ENCODE measurements around the gene RNU11.
"Not testable (repeated sequence)": the region's sequence is repeated elsewhere in the genome, so short reads cannot be mapped to it uniquely, and the experiment has no call there.

Gene RNU11

GRCh38 chr1:28648474-28649198 is at the start of gene RNU11:
RNU11 (plus strand) TSS chr1:28648600.
- peak; percentile 62 to 96 for DNase-seq

- DNase-seq, result no peak
These were observed 46.7 kb upstream of the RNU11 start for GRCh38 chr1:28601696-28602095.

- peak; percentile 48 to 88 for DNase-seq
These were observed 45.6 kb upstream of the RNU11 start for GRCh38 chr1:28602536-28603439.

GRCh38 chr1:28604411-28604810 is 44.0 kb upstream of the RNU11 start:
- DNase-seq, result no peak

GRCh38 chr1:28604962-28605361 is 43.4 kb upstream of the RNU11 start:
- DNase-seq, result no peak

- no peak for DNase-seq
These were observed 41.6 kb upstream of the RNU11 start for GRCh38 chr1:28606771-28607170.

- no peak for DNase-seq
These were observed 35.2 kb upstream of the RNU11 start for GRCh38 chr1:28613175-28613574.

- DNase-seq, result no peak
These were observed 16.7 kb upstream of the RNU11 start for GRCh38 chr1:28631713-28632112.

- DNase-seq, result no peak
These were observed 15.8 kb upstream of the RNU11 start for GRCh38 chr1:28632560-28632959.

GRCh38 chr1:28640766-28641165 is 7.6 kb upstream of the RNU11 start:
- DNase-seq, result no peak

- no peak for DNase-seq
These were observed 6.1 kb upstream of the RNU11 start for GRCh38 chr1:28642056-28642846.

- peak; percentile 87 to 92 for DNase-seq
These were observed 5.4 kb upstream of the RNU11 start, which contains the start of gene TAF12 for GRCh38 chr1:28642847-28643635. TAF12 (minus strand) TSS chr1:28643067; CDS start chr1:28622081, 20,986 bp downstream.

- no peak for DNase-seq
These were observed 3.9 kb upstream of the RNU11 start for GRCh38 chr1:28644494-28644893.

GRCh38 chr1:28645406-28645805 is 3.0 kb upstream of the RNU11 start:
- DNase-seq, result not testable (repeated sequence)

- no peak for DNase-seq
These were observed 2.4 kb upstream of the RNU11 start for GRCh38 chr1:28646040-28646439.

- peak; percentile 82 to 95 for DNase-seq
These were observed 359 bp upstream of the RNU11 start for GRCh38 chr1:28648008-28648473.

- not testable (repeated sequence) for DNase-seq
These were observed 4.7 kb downstream of the RNU11 start for GRCh38 chr1:28653063-28653462.

GRCh38 chr1:28653870-28654269 is 5.5 kb downstream of the RNU11 start:
- DNase-seq, result not testable (repeated sequence)

- not testable (repeated sequence) for DNase-seq
These were observed 7.3 kb downstream of the RNU11 start for GRCh38 chr1:28655448-28656311.

GRCh38 chr1:28656335-28656734 is 7.9 kb downstream of the RNU11 start:
- DNase-seq, result no peak

Data from hippocampal formation (tissue), 2 donors.